Measurements from ENCODE around the gene DGKZ.
A peak's percentile ranks its signal among the peaks of the same experiment; 100 is the strongest.

DGKZ gene

DNA sequence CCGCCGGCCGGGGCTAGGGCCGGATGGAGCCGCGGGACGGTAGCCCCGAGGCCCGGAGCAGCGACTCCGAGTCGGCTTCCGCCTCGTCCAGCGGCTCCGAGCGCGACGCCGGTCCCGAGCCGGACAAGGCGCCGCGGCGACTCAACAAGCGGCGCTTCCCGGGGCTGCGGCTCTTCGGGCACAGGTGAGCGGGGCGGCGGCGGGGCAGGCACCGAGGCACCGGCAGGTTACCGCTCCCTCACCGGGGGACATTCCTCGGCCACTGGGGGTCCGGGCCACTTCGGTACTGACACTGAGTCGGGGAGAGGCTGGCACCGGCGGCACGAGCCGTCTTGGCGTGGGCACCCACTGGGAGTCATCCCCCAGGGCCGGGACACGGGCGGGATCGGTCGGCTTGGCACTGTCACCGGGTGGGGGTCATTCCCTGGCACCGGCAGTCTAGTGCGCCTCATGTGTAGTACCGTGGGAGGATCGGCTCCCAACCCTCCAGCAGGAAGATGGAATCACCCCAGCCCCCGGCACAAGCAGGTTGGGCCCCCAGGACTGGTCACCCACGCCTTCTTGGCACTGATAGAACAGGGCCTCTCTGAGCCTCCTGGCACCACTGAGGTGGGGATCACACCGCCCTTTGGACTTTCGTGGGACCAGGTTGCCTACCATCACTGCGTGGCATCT is 511 bp downstream of the DGKZ start:
- peak overlapping the region; percentile 68 for H3K27ac ChIP-seq
- TF ChIP-seq ZFX (IDR thresholded peaks at IDR 0.05; ENCODE audit: borderline replicate concordance): no peak
- TF ChIP-seq, protein P1, sequence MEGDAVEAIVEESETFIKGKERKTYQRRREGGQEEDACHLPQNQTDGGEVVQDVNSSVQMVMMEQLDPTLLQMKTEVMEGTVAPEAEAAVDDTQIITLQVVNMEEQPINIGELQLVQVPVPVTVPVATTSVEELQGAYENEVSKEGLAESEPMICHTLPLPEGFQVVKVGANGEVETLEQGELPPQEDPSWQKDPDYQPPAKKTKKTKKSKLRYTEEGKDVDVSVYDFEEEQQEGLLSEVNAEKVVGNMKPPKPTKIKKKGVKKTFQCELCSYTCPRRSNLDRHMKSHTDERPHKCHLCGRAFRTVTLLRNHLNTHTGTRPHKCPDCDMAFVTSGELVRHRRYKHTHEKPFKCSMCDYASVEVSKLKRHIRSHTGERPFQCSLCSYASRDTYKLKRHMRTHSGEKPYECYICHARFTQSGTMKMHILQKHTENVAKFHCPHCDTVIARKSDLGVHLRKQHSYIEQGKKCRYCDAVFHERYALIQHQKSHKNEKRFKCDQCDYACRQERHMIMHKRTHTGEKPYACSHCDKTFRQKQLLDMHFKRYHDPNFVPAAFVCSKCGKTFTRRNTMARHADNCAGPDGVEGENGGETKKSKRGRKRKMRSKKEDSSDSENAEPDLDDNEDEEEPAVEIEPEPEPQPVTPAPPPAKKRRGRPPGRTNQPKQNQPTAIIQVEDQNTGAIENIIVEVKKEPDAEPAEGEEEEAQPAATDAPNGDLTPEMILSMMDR (IDR thresholded peaks at IDR 0.05): no peak

GRCh38 chr11:46348566-46349401 is 1.5 kb downstream of the DGKZ start:
- TF ChIP-seq ZFX (IDR thresholded peaks at IDR 0.05; ENCODE audit: borderline replicate concordance): no peak
- TF ChIP-seq, protein P1 (IDR thresholded peaks at IDR 0.05): no peak
- H3K27ac ChIP-seq: peak overlapping the region; percentile 68

DNA sequence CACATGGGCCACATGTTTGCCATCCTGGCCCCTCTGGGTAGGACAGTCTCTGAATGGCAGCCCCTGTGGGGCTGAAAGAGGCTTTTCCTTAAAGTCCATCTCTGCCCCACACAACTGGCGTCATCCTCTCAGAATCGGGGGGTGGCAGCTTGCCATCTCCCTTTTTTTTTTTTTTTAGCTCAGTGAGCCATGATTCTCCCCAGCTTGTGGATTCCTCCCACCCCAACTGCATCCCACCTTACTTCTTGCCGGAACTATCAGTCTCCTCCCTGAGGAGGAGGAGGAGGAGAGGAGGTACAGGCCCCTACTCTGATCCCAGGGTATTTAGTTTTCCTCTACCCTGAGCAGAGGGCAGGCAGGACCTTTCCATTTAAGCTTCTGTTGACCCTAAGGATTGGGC is 3.4 kb downstream of the DGKZ start:
- H3K27ac ChIP-seq: peak overlapping the region; percentile 68
- no peak for TF ChIP-seq ZFX (IDR thresholded peaks at IDR 0.05; ENCODE audit: borderline replicate concordance)
- TF ChIP-seq, protein P1 (IDR thresholded peaks at IDR 0.05): no peak

DNA sequence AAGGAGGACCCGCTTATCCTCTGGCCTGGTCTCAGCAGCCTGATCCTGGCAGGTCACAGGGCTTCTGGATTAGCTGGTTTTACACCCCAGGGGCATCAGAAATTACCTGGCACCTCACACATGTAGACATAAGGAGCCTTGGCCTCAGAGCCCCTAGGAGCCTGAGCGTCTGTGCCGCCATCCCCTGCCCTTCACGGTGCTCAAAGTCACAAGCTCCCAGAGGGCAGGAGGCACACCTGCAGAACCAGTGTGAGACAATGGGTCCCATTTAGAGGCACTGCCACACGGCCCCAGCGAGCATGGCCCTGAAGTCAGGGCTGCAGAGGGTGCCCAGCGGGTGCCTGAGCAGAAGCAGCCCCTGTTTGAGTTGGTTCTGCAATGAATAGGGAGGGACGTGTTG is 3.9 kb downstream of the DGKZ start:
- peak overlapping the region; percentile 68 for H3K27ac ChIP-seq
- TF ChIP-seq, protein P1 (IDR thresholded peaks at IDR 0.05): no peak
- TF ChIP-seq ZFX (IDR thresholded peaks at IDR 0.05; ENCODE audit: borderline replicate concordance): no peak

GRCh38 chr11:46351606-46352005 is 4.3 kb downstream of the DGKZ start:
- peak overlapping the region; percentile 68 for H3K27ac ChIP-seq

GRCh38 chr11:46352063-46352841 is 5.0 kb downstream of the DGKZ start:
- no peak for TF ChIP-seq ZFX (IDR thresholded peaks at IDR 0.05; ENCODE audit: borderline replicate concordance)
- TF ChIP-seq, protein P1 (IDR thresholded peaks at IDR 0.05): peak; percentile 81

More at GRCh38 chr11:46351606-46352005, 4.3 kb downstream of the DGKZ start:
- TF ChIP-seq, protein P1 (IDR thresholded peaks at IDR 0.05): no peak
- TF ChIP-seq ZFX (IDR thresholded peaks at IDR 0.05; ENCODE audit: borderline replicate concordance): no peak

More at GRCh38 chr11:46352063-46352841, 5.0 kb downstream of the DGKZ start:
- peak overlapping the region; percentile 68; the same call in 1 of the 2 replicates for H3K27ac ChIP-seq

Measured in 22Rv1 (cell line).